Measurements from ENCODE around the gene SHC3. TPM values are rescaled to one million over a fixed set of nuclear protein-coding genes. Genes with fewer than 3 reads are reported as not detected.

Gene SHC3
- total and polyA plus RNA-seq, 12 donors, result 5.6 to 56.7 (median 20.9) TPM

- DNase-seq, result no peak
- intact Hi-C loops (cut with DNase I), result no loop called here
- Histone ChIP-seq H3K27ac (no peak overlapping the region), H3K36me3 (replicated peaks in 1 of 2) (no peaks in the 10 kb centered on the region), H3K9me3 (replicated peaks in 1 of 3) (no peaks in the 10 kb centered on the region), H3K4me3 (no peak overlapping the region), H3K4me1 (replicated peaks in 1 of 2) (no peaks in the 10 kb centered on the region), H3K27me3 (no peaks in the 10 kb centered on the region)
- WGBS, 4 donors, result 95 to 97% (median 95%) methylated on average over 7 to 10 of the region's 10 CpGs
- no peak for TF ChIP-seq POLR2A (IDR thresholded peaks at IDR 0.05)
- TF ChIP-seq CTCF (IDR thresholded peaks at IDR 0.05), result no peak
Measured at GRCh38 chr9:89106224-89106851, 72.3 kb downstream of the SHC3 start.

- DNase-seq, result no peak
- WGBS, 4 donors, result 88 to 95% (median 91%) methylated on average over 4 of the region's 4 CpGs
- Histone ChIP-seq H3K9me3 (replicated peaks in 1 of 3) (no peaks in the 10 kb centered on the region), H3K4me3 (no peak overlapping the region), H3K27me3 (no peaks in the 10 kb centered on the region), H3K27ac (no peak overlapping the region), H3K4me1 (replicated peaks in 1 of 2) (no peaks in the 10 kb centered on the region), H3K36me3 (replicated peaks in 1 of 2) (no peaks in the 10 kb centered on the region)
- intact Hi-C loops (cut with DNase I), result no loop called here
- no peak for TF ChIP-seq CTCF (IDR thresholded peaks at IDR 0.05)
- TF ChIP-seq POLR2A (IDR thresholded peaks at IDR 0.05), result no peak
Measured at GRCh38 chr9:89104821-89105220, 73.8 kb downstream of the SHC3 start.

- intact Hi-C loops (cut with DNase I), result no loop called here
- no peaks in the 10 kb centered on the region for H3K36me3 ChIP-seq (replicated peaks in 1 of 2)
- DNase-seq, result no peak
- no peak overlapping the region for H3K4me3 ChIP-seq
- H3K27ac ChIP-seq, result no peak overlapping the region
- no peaks in the 10 kb centered on the region for H3K9me3 ChIP-seq (replicated peaks in 1 of 3)
- TF ChIP-seq POLR2A (IDR thresholded peaks at IDR 0.05), result no peak
- no peak for TF ChIP-seq CTCF (IDR thresholded peaks at IDR 0.05)
- no peaks in the 10 kb centered on the region for H3K27me3 ChIP-seq
- H3K4me1 ChIP-seq (replicated peaks in 1 of 2), result no peaks in the 10 kb centered on the region
- 65 to 94% (median 84%) methylated on average over 2 of the region's 2 CpGs for WGBS, 4 donors
Measured at GRCh38 chr9:89097219-89097618, 81.4 kb downstream of the SHC3 start.

GRCh38 chr9:89096807-89097206 is 81.8 kb downstream of the SHC3 start:
- intact Hi-C loops (cut with DNase I), result no loop called here
- no peaks in the 10 kb centered on the region for H3K27me3 ChIP-seq
- no peaks in the 10 kb centered on the region for H3K36me3 ChIP-seq (replicated peaks in 1 of 2)
- DNase-seq, result no peak
- no peak for TF ChIP-seq POLR2A (IDR thresholded peaks at IDR 0.05)
- TF ChIP-seq CTCF (IDR thresholded peaks at IDR 0.05), result no peak
- H3K4me1 ChIP-seq (replicated peaks in 1 of 2), result no peaks in the 10 kb centered on the region
- H3K4me3 ChIP-seq, result no peak overlapping the region
- H3K27ac ChIP-seq, result no peak overlapping the region
- no peaks in the 10 kb centered on the region for H3K9me3 ChIP-seq (replicated peaks in 1 of 3)
- WGBS, 4 donors, result 91 to 93% (median 92%) methylated on average over 7 of the region's 7 CpGs
